Measurements from ENCODE around the gene PIGU.

Gene PIGU

GRCh38 chr20:34538671-34539123, 138.2 kb downstream of the PIGU start:
- peak; percentile 79 for DNase-seq (ENCODE audit: low read depth)
- no peak overlapping the region for H3K4me3 ChIP-seq (ENCODE audit: low read depth, low read length)
- TF ChIP-seq MYC (IDR thresholded peaks at IDR 0.05; ENCODE audit: low read depth, low read length) (no peak), CTCF (IDR thresholded peaks at IDR 0.05; ENCODE audit: low read depth, low read length) (peak; percentile 96)

- no peak for DNase-seq (ENCODE audit: low read depth)
- H3K4me3 ChIP-seq (ENCODE audit: low read depth, low read length): no peak overlapping the region
- TF ChIP-seq POLR2A (IDR thresholded peaks at IDR 0.05; ENCODE audit: extremely low read depth, insufficient read length) (no peak), CTCF (IDR thresholded peaks at IDR 0.05; ENCODE audit: low read depth, low read length) (no peak), MAX (IDR thresholded peaks at IDR 0.05; ENCODE audit: low read depth, low read length) (no peak), MYC (IDR thresholded peaks at IDR 0.05; ENCODE audit: low read depth, low read length) (no peak)
Observed at GRCh38 chr20:34537651-34538050, 139.2 kb downstream of the PIGU start.

GRCh38 chr20:34536798-34537394, 140.0 kb downstream of the PIGU start:
- DNase-seq (ENCODE audit: low read depth): peak; percentile 75
- H3K4me3 ChIP-seq (ENCODE audit: low read depth, low read length): no peak overlapping the region
- TF ChIP-seq MYC (IDR thresholded peaks at IDR 0.05; ENCODE audit: low read depth, low read length): 0 out of 2 replicates have a peak, but pooled peaks have one; percentile 20
- TF ChIP-seq MAX (IDR thresholded peaks at IDR 0.05; ENCODE audit: low read depth, low read length): no peak
- TF ChIP-seq CTCF (IDR thresholded peaks at IDR 0.05; ENCODE audit: low read depth, low read length): peak; percentile 54

DNA sequence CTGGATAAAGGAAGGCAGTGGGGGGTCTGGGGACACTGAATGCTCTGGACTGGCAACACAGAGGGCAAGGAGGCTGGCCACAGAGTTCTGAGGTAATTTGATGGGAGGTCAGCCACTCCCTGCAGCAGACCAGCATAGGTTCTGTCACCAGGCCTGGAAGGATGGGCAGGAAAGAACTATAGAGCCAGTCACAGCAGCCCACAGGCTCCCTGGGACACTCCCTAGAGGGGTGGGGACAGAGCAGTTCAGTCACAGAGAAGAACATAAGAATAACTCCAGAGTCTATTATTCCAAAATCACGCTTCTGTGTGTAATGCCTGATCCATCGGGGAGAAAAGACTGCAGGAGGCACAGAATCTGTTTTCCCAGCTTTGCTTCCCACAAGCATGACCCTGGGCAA, 141.0 kb downstream of the PIGU start:
- TF ChIP-seq POLR2A (IDR thresholded peaks at IDR 0.05; ENCODE audit: extremely low read depth, insufficient read length): no peak
- no peak for TF ChIP-seq MYC (IDR thresholded peaks at IDR 0.05; ENCODE audit: low read depth, low read length)
- no peak for TF ChIP-seq MAX (IDR thresholded peaks at IDR 0.05; ENCODE audit: low read depth, low read length)
- TF ChIP-seq CTCF (IDR thresholded peaks at IDR 0.05; ENCODE audit: low read depth, low read length): no peak
- no peak overlapping the region for H3K4me3 ChIP-seq (ENCODE audit: low read depth, low read length)
- DNase-seq (ENCODE audit: low read depth): no peak

- DNase-seq (ENCODE audit: low read depth): no peak
- TF ChIP-seq MYC (IDR thresholded peaks at IDR 0.05; ENCODE audit: low read depth, low read length) (no peak), MAX (IDR thresholded peaks at IDR 0.05; ENCODE audit: low read depth, low read length) (no peak), CTCF (IDR thresholded peaks at IDR 0.05; ENCODE audit: low read depth, low read length) (no peak), POLR2A (IDR thresholded peaks at IDR 0.05; ENCODE audit: extremely low read depth, insufficient read length) (no peak)
- H3K4me3 ChIP-seq (ENCODE audit: low read depth, low read length): no peak overlapping the region
Observed at GRCh38 chr20:34535301-34535840, 141.5 kb downstream of the PIGU start.
